H1 (cell line): ENCODE data around the gene TMPRSS3. TPM values are rescaled to one million over a fixed set of nuclear protein-coding genes. Genes with fewer than 3 reads are reported as not detected.

Experiments
- CHD2 ChIP-seq: IDR thresholded peaks from 2 replicates; pipeline ENCODE4 v1.6.1; 2012; ENCODE audit warnings: low read length, improper control_type of control experiment
- CREB1 ChIP-seq: IDR thresholded peaks from 2 replicates; pipeline ENCODE4 v1.6.1; 2012; ENCODE audit warnings: inconsistent platforms
- HDAC6 ChIP-seq: IDR thresholded peaks from one replicate; pipeline ENCODE4 v1.7.1; 2012; ENCODE audit warnings: low read depth, mild to moderate bottlenecking, inconsistent platforms, low read length, moderate library complexity
- JUND ChIP-seq: IDR thresholded peaks from 2 replicates; pipeline ENCODE4 v1.6.1; 2011; ENCODE audit warnings: mild to moderate bottlenecking, improper control_type of control experiment, low read length
- KDM4A ChIP-seq: IDR thresholded peaks from one replicate; pipeline ENCODE4 v1.7.1; 2012; ENCODE audit warnings: low read depth, mild to moderate bottlenecking, moderate library complexity, low read length, inconsistent platforms; ENCODE audit not compliant: severe bottlenecking
- NRF1 ChIP-seq: IDR thresholded peaks from 2 replicates; pipeline ENCODE4 v1.6.1; 2011; ENCODE audit warnings: mild to moderate bottlenecking, low read depth, low read length, improper control_type of control experiment
- POLR2AphosphoS5 ChIP-seq: IDR thresholded peaks from 2 replicates; pipeline ENCODE4 v1.6.1; 2011; ENCODE audit warnings: low read depth, low read length
- SIX5 ChIP-seq: IDR thresholded peaks from 2 replicates; pipeline ENCODE4 v1.6.1; 2011; ENCODE audit warnings: mild to moderate bottlenecking, low read depth, low read length
- SUZ12 ChIP-seq: fragments of 200-600 bp; sonication (generic); IDR thresholded peaks from 2 replicates; pipeline ENCODE4 v1.6.1; 2012; ENCODE audit warnings: mild to moderate bottlenecking, inconsistent platforms, low read length, moderate library complexity, mixed read lengths
- TAF1 ChIP-seq: IDR thresholded peaks from 2 replicates; pipeline ENCODE4 v1.6.1; 2011; ENCODE audit warnings: mild to moderate bottlenecking, low read depth, low read length
- TEAD4 ChIP-seq: IDR thresholded peaks from 2 replicates; pipeline ENCODE4 v1.6.1; 2012; ENCODE audit warnings: low read depth, low read length, inconsistent platforms, mixed read lengths
- ZNF274 ChIP-seq: IDR thresholded peaks from 2 replicates; pipeline ENCODE4 v1.7.0; 2012; ENCODE audit warnings: low read length, borderline replicate concordance; ENCODE audit errors: extremely low read depth
- polyA plus RNA-seq, 7 experiments: library from polyadenylated mRNA; depleted of rRNA in 3 of 7; stranded (reverse) in 5 of 7; unstranded in 2 of 7; fragments of >200 nt in 5 of 7; fragments of 200-250 nt in 2 of 7; gene quantifications; 1 replicate in 5 of 7; 2 replicates in 1 of 7; 4 replicates in 1 of 7; pipeline versions ENCODE4 v1.2.1 to v1.2.3, GENCODE V29; 2011 to 2013; ENCODE audit warnings: missing spikeins in 2 of 7, mixed read lengths in 2 of 7
- total RNA-seq: library from RNA; stranded (reverse); fragmentation: NEBNext Ultra II Directional; extraction: Animal tissue kit (Norgen Biotek cat#: 25700); gene quantifications from 2 replicates; pipeline ENCODE4 v1.2.1, GENCODE V29; 2021
- TF ChIP-seq, protein P1 (sequence below): fragments of 300-600 bp; sonication (generic); IDR thresholded peaks from 2 replicates; pipeline ENCODE4 v1.7.1; 2012; ENCODE audit warnings: low read length, moderate library complexity, mild to moderate bottlenecking, inconsistent platforms; ENCODE audit not compliant: insufficient replicate concordance

The TMPRSS3 gene
- total and polyA plus RNA-seq, 2 of the 8 experiments (the other 6 are each of a cell fraction or from before 2014, with no cell fraction given): 0.38 TPM; not detected in 1

DNA sequence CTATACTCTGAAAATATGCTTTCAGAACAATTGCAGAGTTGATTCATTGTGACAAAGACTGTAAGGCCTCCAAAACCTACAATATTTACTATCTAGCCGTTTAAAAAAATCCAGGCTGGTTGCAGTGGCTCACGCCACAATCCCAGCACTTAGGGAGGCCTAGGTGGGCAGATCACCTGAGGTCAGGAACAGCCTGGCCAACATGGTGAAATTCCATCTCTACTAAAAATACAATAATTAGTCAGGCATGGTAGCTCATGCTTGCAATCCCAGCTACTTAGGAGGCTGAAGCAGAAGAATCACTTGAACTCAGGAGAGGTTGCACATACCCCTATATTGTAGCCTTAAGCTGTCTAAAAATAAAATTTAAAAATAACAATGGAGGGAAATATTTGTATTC lies 39.8 kb downstream of the TMPRSS3 start (continued):
- TF ChIP-seq, protein P1, sequence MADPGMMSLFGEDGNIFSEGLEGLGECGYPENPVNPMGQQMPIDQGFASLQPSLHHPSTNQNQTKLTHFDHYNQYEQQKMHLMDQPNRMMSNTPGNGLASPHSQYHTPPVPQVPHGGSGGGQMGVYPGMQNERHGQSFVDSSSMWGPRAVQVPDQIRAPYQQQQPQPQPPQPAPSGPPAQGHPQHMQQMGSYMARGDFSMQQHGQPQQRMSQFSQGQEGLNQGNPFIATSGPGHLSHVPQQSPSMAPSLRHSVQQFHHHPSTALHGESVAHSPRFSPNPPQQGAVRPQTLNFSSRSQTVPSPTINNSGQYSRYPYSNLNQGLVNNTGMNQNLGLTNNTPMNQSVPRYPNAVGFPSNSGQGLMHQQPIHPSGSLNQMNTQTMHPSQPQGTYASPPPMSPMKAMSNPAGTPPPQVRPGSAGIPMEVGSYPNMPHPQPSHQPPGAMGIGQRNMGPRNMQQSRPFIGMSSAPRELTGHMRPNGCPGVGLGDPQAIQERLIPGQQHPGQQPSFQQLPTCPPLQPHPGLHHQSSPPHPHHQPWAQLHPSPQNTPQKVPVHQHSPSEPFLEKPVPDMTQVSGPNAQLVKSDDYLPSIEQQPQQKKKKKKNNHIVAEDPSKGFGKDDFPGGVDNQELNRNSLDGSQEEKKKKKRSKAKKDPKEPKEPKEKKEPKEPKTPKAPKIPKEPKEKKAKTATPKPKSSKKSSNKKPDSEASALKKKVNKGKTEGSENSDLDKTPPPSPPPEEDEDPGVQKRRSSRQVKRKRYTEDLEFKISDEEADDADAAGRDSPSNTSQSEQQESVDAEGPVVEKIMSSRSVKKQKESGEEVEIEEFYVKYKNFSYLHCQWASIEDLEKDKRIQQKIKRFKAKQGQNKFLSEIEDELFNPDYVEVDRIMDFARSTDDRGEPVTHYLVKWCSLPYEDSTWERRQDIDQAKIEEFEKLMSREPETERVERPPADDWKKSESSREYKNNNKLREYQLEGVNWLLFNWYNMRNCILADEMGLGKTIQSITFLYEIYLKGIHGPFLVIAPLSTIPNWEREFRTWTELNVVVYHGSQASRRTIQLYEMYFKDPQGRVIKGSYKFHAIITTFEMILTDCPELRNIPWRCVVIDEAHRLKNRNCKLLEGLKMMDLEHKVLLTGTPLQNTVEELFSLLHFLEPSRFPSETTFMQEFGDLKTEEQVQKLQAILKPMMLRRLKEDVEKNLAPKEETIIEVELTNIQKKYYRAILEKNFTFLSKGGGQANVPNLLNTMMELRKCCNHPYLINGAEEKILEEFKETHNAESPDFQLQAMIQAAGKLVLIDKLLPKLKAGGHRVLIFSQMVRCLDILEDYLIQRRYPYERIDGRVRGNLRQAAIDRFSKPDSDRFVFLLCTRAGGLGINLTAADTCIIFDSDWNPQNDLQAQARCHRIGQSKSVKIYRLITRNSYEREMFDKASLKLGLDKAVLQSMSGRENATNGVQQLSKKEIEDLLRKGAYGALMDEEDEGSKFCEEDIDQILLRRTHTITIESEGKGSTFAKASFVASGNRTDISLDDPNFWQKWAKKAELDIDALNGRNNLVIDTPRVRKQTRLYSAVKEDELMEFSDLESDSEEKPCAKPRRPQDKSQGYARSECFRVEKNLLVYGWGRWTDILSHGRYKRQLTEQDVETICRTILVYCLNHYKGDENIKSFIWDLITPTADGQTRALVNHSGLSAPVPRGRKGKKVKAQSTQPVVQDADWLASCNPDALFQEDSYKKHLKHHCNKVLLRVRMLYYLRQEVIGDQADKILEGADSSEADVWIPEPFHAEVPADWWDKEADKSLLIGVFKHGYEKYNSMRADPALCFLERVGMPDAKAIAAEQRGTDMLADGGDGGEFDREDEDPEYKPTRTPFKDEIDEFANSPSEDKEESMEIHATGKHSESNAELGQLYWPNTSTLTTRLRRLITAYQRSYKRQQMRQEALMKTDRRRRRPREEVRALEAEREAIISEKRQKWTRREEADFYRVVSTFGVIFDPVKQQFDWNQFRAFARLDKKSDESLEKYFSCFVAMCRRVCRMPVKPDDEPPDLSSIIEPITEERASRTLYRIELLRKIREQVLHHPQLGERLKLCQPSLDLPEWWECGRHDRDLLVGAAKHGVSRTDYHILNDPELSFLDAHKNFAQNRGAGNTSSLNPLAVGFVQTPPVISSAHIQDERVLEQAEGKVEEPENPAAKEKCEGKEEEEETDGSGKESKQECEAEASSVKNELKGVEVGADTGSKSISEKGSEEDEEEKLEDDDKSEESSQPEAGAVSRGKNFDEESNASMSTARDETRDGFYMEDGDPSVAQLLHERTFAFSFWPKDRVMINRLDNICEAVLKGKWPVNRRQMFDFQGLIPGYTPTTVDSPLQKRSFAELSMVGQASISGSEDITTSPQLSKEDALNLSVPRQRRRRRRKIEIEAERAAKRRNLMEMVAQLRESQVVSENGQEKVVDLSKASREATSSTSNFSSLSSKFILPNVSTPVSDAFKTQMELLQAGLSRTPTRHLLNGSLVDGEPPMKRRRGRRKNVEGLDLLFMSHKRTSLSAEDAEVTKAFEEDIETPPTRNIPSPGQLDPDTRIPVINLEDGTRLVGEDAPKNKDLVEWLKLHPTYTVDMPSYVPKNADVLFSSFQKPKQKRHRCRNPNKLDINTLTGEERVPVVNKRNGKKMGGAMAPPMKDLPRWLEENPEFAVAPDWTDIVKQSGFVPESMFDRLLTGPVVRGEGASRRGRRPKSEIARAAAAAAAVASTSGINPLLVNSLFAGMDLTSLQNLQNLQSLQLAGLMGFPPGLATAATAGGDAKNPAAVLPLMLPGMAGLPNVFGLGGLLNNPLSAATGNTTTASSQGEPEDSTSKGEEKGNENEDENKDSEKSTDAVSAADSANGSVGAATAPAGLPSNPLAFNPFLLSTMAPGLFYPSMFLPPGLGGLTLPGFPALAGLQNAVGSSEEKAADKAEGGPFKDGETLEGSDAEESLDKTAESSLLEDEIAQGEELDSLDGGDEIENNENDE: no peak
- TF ChIP-seq ZNF274 (no peak), POLR2AphosphoS5 (no peak), HDAC6 (no peak), SIX5 (no peak), CHD2 (no peak), NRF1 (no peak), TAF1 (no peak), KDM4A (no peak), SUZ12 (no peak), TEAD4 (no peak), CREB1 (no peak), JUND (no peak)
